Neural progenitor cell (in vitro differentiated cells): ENCODE results near the gene RAB9A.

Experiments
- CTCF ChIP-seq: fragments of 200-600 bp; sonication (generic); IDR thresholded peaks from 2 replicates; pipeline ENCODE4 v1.5.1; 2017; ENCODE audit warnings: antibody characterized with exemption, mild to moderate bottlenecking
- EZH2 ChIP-seq: fragments of 200-600 bp; sonication (generic); IDR thresholded peaks from 2 replicates; pipeline ENCODE4 v1.6.1; 2017; ENCODE audit warnings: antibody characterized with exemption, mild to moderate bottlenecking, moderate library complexity
- EZH2phosphoT487 ChIP-seq: fragments of 200-600 bp; sonication (generic); IDR thresholded peaks from 2 replicates; pipeline ENCODE4 v1.6.1; 2017; ENCODE audit warnings: antibody characterized with exemption

- TF ChIP-seq CTCF: no peak
- TF ChIP-seq EZH2: no peak
- no peak for TF ChIP-seq EZH2phosphoT487
Measured at GRCh38 chrX:13694983-13695382, 6.1 kb downstream of the RAB9A start.
